ENCODE measurements around the gene DCDC2B.

- TF ChIP-seq CTCF (IDR thresholded peaks at IDR 0.05) (no peak), POLR2A (IDR thresholded peaks at IDR 0.05) (no peak)
Measured at GRCh38 chr1:32184650-32185049, 24.2 kb upstream of the DCDC2B start.

All from right lobe of liver (tissue), 4 donors.